HG03432 (cell line): ENCODE measurements around the gene TNC.

Source experiments
- ATAC-seq: cut with Tn5 transposase; IDR thresholded peaks from one replicate; pipeline ENCODE4 v1.9.1; 2021; ENCODE audit warnings: mild to moderate bottlenecking, moderate library complexity; ENCODE audit not compliant: unreplicated experiment

TNC gene

GRCh38 chr9:115117999-115118878, at the start of gene TNC:
TNC (minus strand) TSS chr9:115118157; CDS start chr9:115091018, 27,139 bp downstream.
- no peak for ATAC-seq

DNA sequence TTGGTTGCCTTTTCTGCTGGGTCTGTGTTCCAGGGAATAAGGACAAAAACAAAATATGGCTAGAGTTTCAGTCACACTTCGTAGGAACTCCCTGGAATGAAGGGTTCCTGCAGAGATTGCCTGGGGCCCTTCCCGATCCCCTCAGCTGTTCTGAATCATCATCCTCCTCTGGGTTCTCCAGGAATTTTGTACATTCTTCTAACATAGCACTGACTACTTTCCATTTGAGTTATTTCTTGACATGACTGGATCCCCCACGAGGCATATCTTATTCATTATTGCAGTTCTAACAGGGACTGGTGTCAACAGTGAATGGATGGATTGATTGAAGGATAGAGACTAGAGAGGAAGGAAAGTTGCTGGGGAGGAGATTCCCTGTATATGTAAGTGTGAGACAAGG, 49.2 kb upstream of the TNC start:
- ATAC-seq: no peak

DNA sequence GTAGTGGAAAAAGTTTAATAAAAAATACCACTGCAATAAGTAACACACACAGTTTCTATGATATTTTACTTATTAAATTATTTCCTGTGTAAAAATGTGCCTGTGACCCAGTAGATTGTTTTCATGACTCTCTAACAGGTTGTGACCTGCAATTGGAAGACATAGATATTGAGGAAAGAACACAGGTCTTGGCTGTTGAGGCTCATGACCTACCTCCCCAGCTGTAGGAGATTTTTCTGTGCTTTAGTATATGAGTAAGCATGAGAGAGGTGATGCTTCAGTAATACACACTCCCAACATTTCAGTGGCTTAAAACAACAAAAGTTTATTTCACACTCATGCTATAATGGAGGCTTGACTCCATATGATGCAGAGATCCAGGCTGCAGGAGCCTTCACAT, 47.3 kb upstream of the TNC start:
- ATAC-seq: no peak

- no peak for ATAC-seq
These were observed 46.6 kb upstream of the TNC start for GRCh38 chr9:115164511-115164974.

GRCh38 chr9:115162946-115163345, 45.0 kb upstream of the TNC start:
- no peak for ATAC-seq

DNA sequence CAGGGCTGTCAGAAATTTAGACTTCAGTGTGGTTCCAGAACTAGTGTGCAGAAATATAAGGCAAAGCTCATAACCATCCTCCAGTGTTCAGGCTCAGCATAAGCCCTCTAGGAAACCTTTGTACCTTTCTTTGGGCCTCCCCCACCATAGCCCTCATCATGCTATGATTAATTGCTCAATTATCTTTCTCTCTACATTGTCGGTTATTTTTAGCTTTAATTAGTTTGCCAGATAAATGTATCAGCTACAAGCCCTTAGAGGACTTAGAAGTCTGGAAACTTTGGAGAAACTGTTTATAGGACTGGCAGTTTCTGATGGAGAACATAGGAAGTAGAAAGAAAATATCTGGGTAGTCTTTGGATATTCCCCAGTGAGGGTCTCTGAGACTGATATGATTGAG, 43.5 kb upstream of the TNC start:
- no peak for ATAC-seq

GRCh38 chr9:115158661-115159481, 40.9 kb upstream of the TNC start:
- ATAC-seq: no peak

DNA sequence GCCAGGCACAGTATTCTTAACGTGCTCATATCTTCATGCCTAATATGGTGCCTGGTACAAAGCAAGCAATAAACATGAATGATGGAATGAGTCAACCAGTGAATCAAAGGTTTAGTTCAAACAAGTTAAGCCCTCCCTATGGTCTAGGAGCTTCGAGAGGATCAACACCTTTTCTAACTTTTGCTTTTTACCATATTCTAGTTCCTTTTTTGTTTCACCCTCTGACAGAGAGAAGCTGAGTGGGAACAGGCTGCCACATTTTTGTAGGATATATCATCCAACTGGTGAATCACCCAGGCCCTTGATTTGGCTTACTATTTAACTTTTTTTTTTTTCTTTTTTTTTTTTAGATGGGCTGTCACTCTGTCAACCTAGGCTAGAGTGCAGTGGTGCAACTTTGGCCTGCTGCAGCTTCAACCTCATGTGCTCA, 39.3 kb upstream of the TNC start:
- no peak for ATAC-seq

DNA sequence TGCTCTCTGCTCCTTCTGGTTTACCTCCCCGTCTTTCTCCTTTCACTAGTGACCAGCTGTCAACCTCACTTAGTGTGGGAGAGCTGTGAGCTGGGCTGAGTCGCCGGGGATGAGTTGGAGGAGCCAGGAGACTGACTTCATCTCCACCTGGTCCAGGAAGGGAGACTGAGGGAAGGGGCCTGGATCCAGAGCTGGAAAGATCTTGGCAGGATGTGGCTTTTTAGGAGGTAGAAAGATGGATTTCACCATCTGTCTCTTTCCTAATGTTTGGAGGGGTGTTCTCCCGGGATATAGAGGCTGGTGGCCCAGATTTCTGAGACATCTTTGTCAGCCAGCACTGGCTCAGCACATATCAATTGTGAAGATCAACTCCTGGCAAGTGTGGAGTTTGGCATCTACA, 37.1 kb upstream of the TNC start:
- no peak for ATAC-seq

- ATAC-seq: no peak
These were observed 36.7 kb upstream of the TNC start for GRCh38 chr9:115154617-115155016.

DNA sequence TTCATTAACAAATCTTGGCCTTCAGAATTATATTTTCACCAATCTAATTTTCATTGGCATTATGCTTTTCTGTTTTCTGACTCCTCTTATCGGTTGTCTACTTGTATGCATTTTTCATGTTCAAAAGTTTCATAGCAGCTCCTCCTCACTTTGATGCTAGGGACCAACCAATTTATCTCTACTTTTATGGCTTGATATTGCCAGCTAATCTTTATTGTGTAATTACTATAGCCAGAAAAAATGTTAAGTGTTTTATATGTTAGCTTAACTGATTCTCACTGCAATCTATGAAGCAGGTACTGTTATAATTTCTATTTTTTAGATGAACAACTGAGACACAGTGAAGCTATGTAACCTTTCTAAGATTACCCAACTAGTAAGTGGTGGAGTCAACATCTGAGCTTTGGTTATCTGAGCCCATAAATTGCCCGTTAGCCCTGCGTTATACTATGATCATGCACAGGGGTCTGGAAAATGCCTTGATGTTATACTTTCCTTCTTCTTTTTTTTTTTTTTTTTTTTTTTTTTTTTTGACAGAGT, 34.4 kb upstream of the TNC start:
- no peak for ATAC-seq

- no peak for ATAC-seq
These were observed 30.8 kb upstream of the TNC start for GRCh38 chr9:115148721-115149120.

- no peak for ATAC-seq
These were observed 28.6 kb upstream of the TNC start for GRCh38 chr9:115146581-115147021.

- ATAC-seq: no peak
These were observed 26.7 kb upstream of the TNC start for GRCh38 chr9:115144706-115145105.

DNA sequence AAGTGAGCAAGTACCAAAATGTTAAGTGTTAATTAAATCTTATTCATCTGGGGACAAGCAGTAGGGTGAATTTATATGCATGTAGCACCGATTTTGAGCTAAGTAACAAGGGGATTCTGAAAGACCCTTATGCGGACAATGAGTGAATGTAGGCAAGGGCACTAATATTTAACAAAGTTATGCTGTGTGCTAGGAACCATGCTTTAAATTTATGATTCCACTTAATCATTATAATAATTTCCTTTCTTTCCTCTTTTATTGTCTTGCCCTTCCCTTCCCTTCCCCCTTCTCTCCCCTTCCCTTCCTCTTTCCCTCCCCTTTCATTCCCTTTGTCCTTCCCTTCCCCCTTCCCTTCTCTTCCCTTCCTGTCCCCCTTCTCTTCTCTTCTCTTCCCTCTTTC, 25.7 kb upstream of the TNC start:
- no peak for ATAC-seq

- ATAC-seq: no peak
These were observed 24.7 kb upstream of the TNC start for GRCh38 chr9:115142517-115143270.

GRCh38 chr9:115142090-115142489, 24.1 kb upstream of the TNC start:
- ATAC-seq: no peak

DNA sequence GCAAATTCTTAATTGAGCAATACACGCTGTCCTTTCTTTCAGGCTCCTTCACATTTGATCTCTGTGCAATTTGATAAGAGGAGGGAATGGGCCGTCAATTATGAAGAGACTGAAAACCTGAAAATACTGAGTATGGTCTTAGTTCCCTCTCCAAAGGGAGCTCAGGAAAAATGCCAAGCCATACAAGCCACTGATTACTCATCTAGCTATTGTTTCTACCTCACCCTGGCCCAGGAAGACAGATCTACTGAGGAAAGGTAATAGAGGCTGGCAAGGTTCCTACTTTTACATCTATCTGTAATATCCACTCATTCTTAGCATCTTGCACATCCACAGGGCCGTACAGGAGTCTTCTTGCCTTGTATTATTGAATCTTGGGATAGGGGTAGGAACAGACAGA, 23.7 kb upstream of the TNC start:
- ATAC-seq: no peak

GRCh38 chr9:115138151-115138550, 20.2 kb upstream of the TNC start:
- ATAC-seq: no peak

GRCh38 chr9:115137526-115137925, 19.6 kb upstream of the TNC start:
- ATAC-seq: no peak
